Astrocyte (in vitro differentiated cells and primary cell): ENCODE results near the gene MEGF6. TPM values are rescaled to one million over a fixed set of nuclear protein-coding genes. Genes with fewer than 3 reads are reported as not detected.

Source experiments
- DNase-seq: peaks from one replicate; pipeline ENCODE4 v3.0.0-alpha.2; 2010; ENCODE audit warnings: low read depth
- FAIRE-seq: peaks from 2 replicates; lab custom pipeline; 2011; peaks lifted over from hg19 to GRCh38; lab: Jason Lieb, UNC
- H2AFZ ChIP-seq: 2 replicates; pipeline ENCODE4 v1.6.0; 2012; ENCODE audit warnings: low read depth, low read length, inconsistent platforms
- H3K27ac ChIP-seq: 2 replicates; pipeline ENCODE4 v1.5.1; 2011; ENCODE audit warnings: low read depth, low read length, inconsistent platforms
- H3K27me3 ChIP-seq: 2 replicates; pipeline ENCODE4 v1.6.0; 2011; ENCODE audit warnings: low read length, inconsistent platforms; ENCODE audit not compliant: insufficient read depth
- H3K36me3 ChIP-seq: 2 replicates; pipeline ENCODE4 v1.5.1; 2011; ENCODE audit warnings: low read length, inconsistent platforms; ENCODE audit not compliant: insufficient read depth
- H3K4me1 ChIP-seq: 2 replicates; pipeline ENCODE4 v1.5.1; 2011; ENCODE audit warnings: low read length, inconsistent platforms; ENCODE audit not compliant: insufficient read depth
- H3K4me2 ChIP-seq: 2 replicates; pipeline ENCODE4 v1.6.0; 2012; ENCODE audit warnings: low read length, inconsistent platforms
- H3K4me3 ChIP-seq: 2 replicates; pipeline ENCODE4 v1.5.1; 2011; ENCODE audit warnings: low read depth, mild to moderate bottlenecking, low read length, inconsistent platforms; ENCODE audit not compliant: insufficient read depth
- H3K79me2 ChIP-seq: 2 replicates; pipeline ENCODE4 v1.6.0; 2012; ENCODE audit warnings: mild to moderate bottlenecking, low read length, inconsistent platforms; ENCODE audit not compliant: insufficient read depth
- H3K9ac ChIP-seq: 2 replicates; pipeline ENCODE4 v1.6.0; 2012; ENCODE audit warnings: mild to moderate bottlenecking, low read length, inconsistent platforms
- H3K9me3 ChIP-seq: 2 replicates; pipeline ENCODE4 v1.5.1; 2012; ENCODE audit warnings: low read depth, mild to moderate bottlenecking, low read length, inconsistent platforms; ENCODE audit not compliant: insufficient read depth
- H4K20me1 ChIP-seq: 2 replicates; pipeline ENCODE4 v1.6.0; 2012; ENCODE audit warnings: low read length, inconsistent platforms; ENCODE audit not compliant: insufficient read depth
- H3K27ac Mint-ChIP-seq: one replicate; pipeline ENCODE4 v1.8.0; 2021; ENCODE audit warnings: mild to moderate bottlenecking, mixed read lengths; ENCODE audit not compliant: unreplicated experiment
- H3K27me3 Mint-ChIP-seq: one replicate; pipeline ENCODE4 v1.8.0; 2021; ENCODE audit warnings: low read depth, mixed read lengths; ENCODE audit not compliant: unreplicated experiment
- H3K36me3 Mint-ChIP-seq: one replicate; pipeline ENCODE4 v1.8.0; 2021; ENCODE audit warnings: low read depth, mixed read lengths; ENCODE audit not compliant: unreplicated experiment
- H3K4me1 Mint-ChIP-seq: one replicate; pipeline ENCODE4 v1.8.0; 2021; ENCODE audit warnings: low read depth, mixed read lengths; ENCODE audit not compliant: unreplicated experiment
- H3K4me3 Mint-ChIP-seq: one replicate; pipeline ENCODE4 v1.8.0; 2021; ENCODE audit warnings: mild to moderate bottlenecking, moderate library complexity, mixed read lengths; ENCODE audit not compliant: unreplicated experiment
- H3K9me3 Mint-ChIP-seq: one replicate; pipeline ENCODE4 v1.8.0; 2021; ENCODE audit warnings: mild to moderate bottlenecking, mixed read lengths; ENCODE audit not compliant: unreplicated experiment
- EZH2 ChIP-seq: IDR thresholded peaks from 2 replicates; pipeline ENCODE4 v1.6.1; 2012; ENCODE audit warnings: mild to moderate bottlenecking, low read length, inconsistent platforms; ENCODE audit not compliant: insufficient read depth
- total RNA-seq: library from RNA; stranded (reverse); gene quantifications from 2 replicates; pipeline ENCODE4 v1.2.1, GENCODE V29; 2021
- TF ChIP-seq, protein P1 (sequence below): IDR thresholded peaks from 2 replicates; pipeline ENCODE4 v1.5.1; 2011; ENCODE audit warnings: low read depth, mild to moderate bottlenecking, inconsistent platforms, low read length, moderate library complexity; ENCODE audit not compliant: insufficient read depth

MEGF6 gene
- total RNA-seq, 1 donor from 2014 or later = 14.8 TPM

GRCh38 chr1:3596663-3597598 lies 14.4 kb downstream of the MEGF6 start:
- no peaks in the 10 kb centered on the region for H4K20me1 ChIP-seq
- no peaks in the 10 kb centered on the region for H3K79me2 ChIP-seq
- FAIRE-seq (no peak), DNase-seq (no peak)
- peaks cover 4% of the 10 kb centered on the region for H3K4me1 ChIP-seq
- H3K27me3 ChIP-seq = peaks cover 2% of the 10 kb centered on the region
- no peak overlapping the region for H3K27ac Mint-ChIP-seq
- no peak overlapping the region for H2AFZ ChIP-seq
- H3K27ac ChIP-seq = no peak overlapping the region
- H3K4me3 ChIP-seq = no peak overlapping the region
- H3K9me3 Mint-ChIP-seq = no peaks in the 10 kb centered on the region
- H3K27me3 Mint-ChIP-seq = peaks cover 12% of the 10 kb centered on the region
- no peaks in the 10 kb centered on the region for H3K36me3 ChIP-seq
- H3K9ac ChIP-seq = no peak overlapping the region
- H3K4me3 Mint-ChIP-seq = no peak overlapping the region
- no peaks in the 10 kb centered on the region for H3K9me3 ChIP-seq
- TF ChIP-seq, protein P1, sequence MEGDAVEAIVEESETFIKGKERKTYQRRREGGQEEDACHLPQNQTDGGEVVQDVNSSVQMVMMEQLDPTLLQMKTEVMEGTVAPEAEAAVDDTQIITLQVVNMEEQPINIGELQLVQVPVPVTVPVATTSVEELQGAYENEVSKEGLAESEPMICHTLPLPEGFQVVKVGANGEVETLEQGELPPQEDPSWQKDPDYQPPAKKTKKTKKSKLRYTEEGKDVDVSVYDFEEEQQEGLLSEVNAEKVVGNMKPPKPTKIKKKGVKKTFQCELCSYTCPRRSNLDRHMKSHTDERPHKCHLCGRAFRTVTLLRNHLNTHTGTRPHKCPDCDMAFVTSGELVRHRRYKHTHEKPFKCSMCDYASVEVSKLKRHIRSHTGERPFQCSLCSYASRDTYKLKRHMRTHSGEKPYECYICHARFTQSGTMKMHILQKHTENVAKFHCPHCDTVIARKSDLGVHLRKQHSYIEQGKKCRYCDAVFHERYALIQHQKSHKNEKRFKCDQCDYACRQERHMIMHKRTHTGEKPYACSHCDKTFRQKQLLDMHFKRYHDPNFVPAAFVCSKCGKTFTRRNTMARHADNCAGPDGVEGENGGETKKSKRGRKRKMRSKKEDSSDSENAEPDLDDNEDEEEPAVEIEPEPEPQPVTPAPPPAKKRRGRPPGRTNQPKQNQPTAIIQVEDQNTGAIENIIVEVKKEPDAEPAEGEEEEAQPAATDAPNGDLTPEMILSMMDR = no peak
- TF ChIP-seq EZH2 = no peak
- H3K4me2 ChIP-seq = no peak overlapping the region
- H3K4me1 Mint-ChIP-seq = peaks cover 3% of the 10 kb centered on the region
- no peaks in the 10 kb centered on the region for H3K36me3 Mint-ChIP-seq

GRCh38 chr1:3595949-3596348 lies 15.4 kb downstream of the MEGF6 start:
- H3K36me3 Mint-ChIP-seq = no peaks in the 10 kb centered on the region
- no peaks in the 10 kb centered on the region for H3K9me3 Mint-ChIP-seq
- H3K27me3 ChIP-seq = peaks cover 2% of the 10 kb centered on the region
- H3K4me3 Mint-ChIP-seq = no peak overlapping the region
- DNase-seq = no peak
- no peaks in the 10 kb centered on the region for H4K20me1 ChIP-seq
- no peak overlapping the region for H3K27ac ChIP-seq
- no peak overlapping the region for H3K9ac ChIP-seq
- H3K4me1 ChIP-seq = peaks cover 4% of the 10 kb centered on the region
- no peak for TF ChIP-seq EZH2
- TF ChIP-seq, protein P1 = no peak
- H3K4me1 Mint-ChIP-seq = peaks cover 3% of the 10 kb centered on the region
- H3K4me2 ChIP-seq = no peak overlapping the region
- H2AFZ ChIP-seq = no peak overlapping the region
- H3K36me3 ChIP-seq = no peaks in the 10 kb centered on the region
- H3K9me3 ChIP-seq = no peaks in the 10 kb centered on the region
- H3K27ac Mint-ChIP-seq = no peak overlapping the region
- no peak for FAIRE-seq
- H3K4me3 ChIP-seq = no peak overlapping the region
- H3K79me2 ChIP-seq = no peaks in the 10 kb centered on the region
- peaks cover 6% of the 10 kb centered on the region for H3K27me3 Mint-ChIP-seq
